Type B pancreatic cell (in vitro differentiated cells): Measurements from ENCODE around the gene RNF217. TPM values are rescaled to one million over a fixed set of nuclear protein-coding genes. Genes with fewer than 3 reads are reported as not detected.

ENCODE experiments used
- DNase-seq: peaks from one replicate; pipeline ENCODE4 v3.0.0; 2021; ENCODE audit warnings: mixed read lengths; ENCODE audit not compliant: unreplicated experiment; ENCODE audit errors: extremely low spot score
- H3K27ac Mint-ChIP-seq: 2 replicates; pipeline ENCODE4 v1.8.0; 2021; ENCODE audit warnings: mild to moderate bottlenecking, mixed read lengths
- H3K27me3 Mint-ChIP-seq: 2 replicates; pipeline ENCODE4 v1.8.0; 2021; ENCODE audit warnings: mixed read lengths
- H3K36me3 Mint-ChIP-seq: 2 replicates; pipeline ENCODE4 v1.8.0; 2021; ENCODE audit warnings: mixed read lengths
- H3K4me1 Mint-ChIP-seq: one replicate; pipeline ENCODE4 v1.8.0; 2021; ENCODE audit warnings: mixed read lengths; ENCODE audit not compliant: unreplicated experiment
- H3K4me3 Mint-ChIP-seq: 2 replicates; pipeline ENCODE4 v1.8.0; 2021; ENCODE audit warnings: mild to moderate bottlenecking, mixed read lengths
- H3K9me3 Mint-ChIP-seq: 2 replicates; pipeline ENCODE4 v1.8.0; 2021; ENCODE audit warnings: mixed read lengths
- total RNA-seq: library from RNA; stranded (reverse); gene quantifications from 2 replicates; pipeline ENCODE4 v1.2.1, GENCODE V29; 2021; ENCODE audit warnings: low replicate concordance
- TF ChIP-seq, protein P1 (sequence below): fragments of 200-600 bp; sonication (generic); conservative IDR thresholded peaks from 2 replicates; pipeline ENCODE4 v1.5.0; 2021; ENCODE audit warnings: antibody characterized with exemption, mild to moderate bottlenecking

The RNF217 gene
- total RNA-seq, 1 donor from 2014 or later = 22.1 TPM

DNA sequence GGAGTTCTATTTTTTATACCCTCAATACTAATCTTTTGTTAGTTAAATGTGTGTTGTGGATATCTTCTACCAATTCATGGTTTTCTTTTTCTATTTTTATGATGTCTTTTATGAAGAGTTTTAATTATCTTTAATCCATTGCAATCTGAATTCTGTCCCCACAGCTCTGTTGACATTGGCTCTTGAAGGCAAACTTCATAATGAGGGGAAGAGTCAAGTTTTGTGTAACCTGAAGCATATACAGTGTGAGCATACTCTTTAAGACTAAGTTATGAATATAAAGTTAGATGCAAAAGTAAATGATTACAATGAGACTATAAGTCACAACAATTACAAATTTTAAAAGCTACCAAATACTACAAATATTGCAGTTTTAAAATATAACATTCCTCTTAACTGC is 34.2 kb downstream of the RNF217 start:
- Mint-ChIP-seq H3K27me3 (no peaks in the 10 kb centered on the region), H3K4me1 (peaks cover 18% of the 10 kb centered on the region), H3K36me3 (peaks cover 12% of the 10 kb centered on the region), H3K4me3 (no peak overlapping the region), H3K9me3 (no peaks in the 10 kb centered on the region), H3K27ac (no peak overlapping the region)
- no peak for DNase-seq
- TF ChIP-seq, protein P1, sequence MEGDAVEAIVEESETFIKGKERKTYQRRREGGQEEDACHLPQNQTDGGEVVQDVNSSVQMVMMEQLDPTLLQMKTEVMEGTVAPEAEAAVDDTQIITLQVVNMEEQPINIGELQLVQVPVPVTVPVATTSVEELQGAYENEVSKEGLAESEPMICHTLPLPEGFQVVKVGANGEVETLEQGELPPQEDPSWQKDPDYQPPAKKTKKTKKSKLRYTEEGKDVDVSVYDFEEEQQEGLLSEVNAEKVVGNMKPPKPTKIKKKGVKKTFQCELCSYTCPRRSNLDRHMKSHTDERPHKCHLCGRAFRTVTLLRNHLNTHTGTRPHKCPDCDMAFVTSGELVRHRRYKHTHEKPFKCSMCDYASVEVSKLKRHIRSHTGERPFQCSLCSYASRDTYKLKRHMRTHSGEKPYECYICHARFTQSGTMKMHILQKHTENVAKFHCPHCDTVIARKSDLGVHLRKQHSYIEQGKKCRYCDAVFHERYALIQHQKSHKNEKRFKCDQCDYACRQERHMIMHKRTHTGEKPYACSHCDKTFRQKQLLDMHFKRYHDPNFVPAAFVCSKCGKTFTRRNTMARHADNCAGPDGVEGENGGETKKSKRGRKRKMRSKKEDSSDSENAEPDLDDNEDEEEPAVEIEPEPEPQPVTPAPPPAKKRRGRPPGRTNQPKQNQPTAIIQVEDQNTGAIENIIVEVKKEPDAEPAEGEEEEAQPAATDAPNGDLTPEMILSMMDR = no peak

DNA sequence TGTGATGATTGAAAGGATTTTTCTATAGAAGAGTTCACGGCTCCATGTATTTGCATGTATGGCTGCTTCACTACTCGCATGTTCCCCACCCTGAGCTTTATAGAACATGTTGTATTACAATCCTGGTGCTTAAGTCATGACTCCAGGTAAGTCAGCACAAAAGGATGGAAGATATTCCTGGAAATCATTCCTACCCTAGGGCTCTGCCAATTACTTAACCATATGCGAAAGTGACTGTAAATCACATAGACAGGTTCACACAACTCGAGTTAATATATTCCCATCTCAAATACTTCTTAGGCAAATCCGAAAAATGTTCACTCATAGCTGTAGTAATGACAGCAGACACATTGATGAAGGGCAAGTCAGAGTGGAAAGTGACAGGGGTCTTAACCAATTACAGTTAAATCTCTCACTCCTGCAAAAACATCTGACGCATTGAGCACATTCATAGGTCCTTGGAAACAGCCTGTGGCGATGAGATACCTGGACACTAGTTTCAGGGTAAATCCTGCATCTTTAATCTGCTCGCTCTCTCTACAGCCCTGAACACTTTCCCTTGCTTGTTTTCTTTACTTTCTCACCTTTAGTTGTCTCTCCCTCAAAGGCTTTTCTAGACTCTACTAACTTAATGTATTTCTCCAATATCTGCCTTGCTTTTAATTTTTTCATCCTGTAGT is 35.1 kb downstream of the RNF217 start:
- Mint-ChIP-seq H3K4me3 (no peak overlapping the region), H3K27ac (peak overlapping the region; percentile 55), H3K36me3 (peaks cover 12% of the 10 kb centered on the region), H3K27me3 (no peaks in the 10 kb centered on the region), H3K9me3 (no peaks in the 10 kb centered on the region), H3K4me1 (peaks cover 27% of the 10 kb centered on the region)
- TF ChIP-seq, protein P1 = no peak
- DNase-seq = no peak

DNA sequence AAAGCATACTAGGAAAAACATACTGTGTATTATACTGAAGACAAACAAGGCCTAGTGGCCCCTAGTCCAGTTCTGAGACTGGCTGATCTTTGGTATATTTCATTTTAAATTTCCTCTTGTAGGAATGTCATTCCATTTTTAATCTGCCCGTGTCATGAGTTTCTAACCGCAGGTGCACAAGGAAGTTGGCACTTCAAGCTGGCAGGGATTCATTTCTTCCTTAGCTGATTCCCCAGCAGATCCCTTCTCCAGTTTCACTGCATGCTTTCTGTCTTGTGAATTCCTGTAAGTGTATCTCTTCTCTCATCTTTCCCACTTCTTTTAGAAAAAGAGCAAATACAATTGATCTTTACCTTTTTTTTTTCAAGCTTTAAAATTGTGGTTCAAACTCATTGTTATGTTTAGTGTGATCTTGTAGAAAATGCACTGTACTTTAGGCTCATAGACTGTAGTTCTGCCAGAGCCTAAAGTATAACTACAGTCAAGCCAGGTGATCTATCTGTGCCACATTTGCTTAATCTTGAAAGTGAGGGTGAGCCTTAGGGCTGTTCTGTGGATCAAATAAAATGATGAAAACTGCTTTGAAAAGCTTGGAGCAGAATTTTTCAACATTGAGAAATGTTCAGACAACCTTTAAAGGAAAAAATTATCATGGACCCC is 37.0 kb downstream of the RNF217 start:
- TF ChIP-seq, protein P1 = no peak
- H3K36me3 Mint-ChIP-seq = peaks cover 14% of the 10 kb centered on the region
- DNase-seq = no peak
- H3K4me1 Mint-ChIP-seq = peaks cover 27% of the 10 kb centered on the region
- no peaks in the 10 kb centered on the region for H3K27me3 Mint-ChIP-seq
- H3K4me3 Mint-ChIP-seq = no peak overlapping the region
- H3K9me3 Mint-ChIP-seq = no peaks in the 10 kb centered on the region
- H3K27ac Mint-ChIP-seq = no peak overlapping the region

DNA sequence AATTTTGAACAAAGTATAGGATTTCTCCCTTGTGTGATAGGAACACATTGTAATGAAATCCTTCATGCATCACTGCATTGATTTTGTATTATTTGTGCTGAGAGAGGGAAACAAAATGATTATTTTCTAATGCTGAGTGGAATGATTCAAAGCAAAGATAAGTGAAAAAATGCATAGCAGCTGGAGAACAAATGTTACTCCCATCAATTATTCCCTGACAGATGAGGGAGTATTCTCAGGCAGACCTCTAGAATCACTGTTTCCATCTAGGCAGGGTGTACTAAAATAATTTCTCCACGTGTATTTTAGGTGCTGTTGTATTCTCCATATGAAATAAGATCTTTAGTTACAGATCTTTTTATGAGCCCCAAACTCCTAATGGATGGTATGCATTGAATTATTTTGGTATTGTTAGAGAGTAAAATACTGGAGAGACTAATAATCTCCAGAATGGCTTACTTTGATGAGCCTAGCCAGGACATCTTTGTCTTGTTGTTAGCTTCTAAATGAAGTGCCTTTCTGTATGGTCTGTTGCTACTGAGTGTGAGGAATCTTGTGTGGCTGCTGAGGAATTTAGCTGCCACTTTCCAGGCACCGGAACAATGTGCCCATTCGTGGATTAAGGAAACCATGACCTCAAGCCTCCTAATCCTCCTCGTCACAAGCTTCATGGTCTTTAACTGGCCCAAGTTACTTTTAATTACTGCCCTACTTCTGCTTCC is 39.6 kb downstream of the RNF217 start:
- Mint-ChIP-seq H3K27ac (peak overlapping the region; percentile 61), H3K4me1 (peaks cover 27% of the 10 kb centered on the region), H3K36me3 (peaks cover 23% of the 10 kb centered on the region), H3K9me3 (no peaks in the 10 kb centered on the region), H3K27me3 (no peaks in the 10 kb centered on the region), H3K4me3 (peak overlapping the region; percentile 60)
- DNase-seq = no peak
- TF ChIP-seq, protein P1 = no peak

DNA sequence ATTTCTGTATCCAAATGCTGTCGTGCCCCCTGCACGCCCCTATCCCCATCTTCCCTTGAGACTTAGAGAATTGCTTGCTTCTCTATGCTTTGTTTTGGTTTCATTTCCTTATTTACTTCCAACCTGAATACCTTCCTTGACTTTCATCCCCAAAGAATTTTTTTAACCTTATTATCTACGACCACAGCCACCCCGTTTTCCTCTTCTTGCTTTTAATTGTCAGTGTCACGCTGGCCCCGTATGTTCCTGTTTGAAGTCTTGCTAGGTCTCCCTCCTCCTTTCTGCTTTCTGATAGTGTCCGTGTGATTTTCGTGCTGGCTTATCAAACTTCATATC is 40.1 kb downstream of the RNF217 start:
- peak overlapping the region; percentile 61 for H3K27ac Mint-ChIP-seq
- peak overlapping the region; percentile 60 for H3K4me3 Mint-ChIP-seq
- H3K36me3 Mint-ChIP-seq = peaks cover 21% of the 10 kb centered on the region
- no peaks in the 10 kb centered on the region for H3K9me3 Mint-ChIP-seq
- TF ChIP-seq, protein P1 = no peak
- peaks cover 27% of the 10 kb centered on the region for H3K4me1 Mint-ChIP-seq
- H3K27me3 Mint-ChIP-seq = no peaks in the 10 kb centered on the region
- no peak for DNase-seq
